Lower lobe of right lung (tissue), 2 donors: ENCODE results near the gene ASTN2. TPM values are rescaled to one million over a fixed set of nuclear protein-coding genes. Genes with fewer than 3 reads are reported as not detected.

Experiments used
- ATAC-seq, 2 donors: fragments of 200-7000 bp; cut with Tn5 transposase; one replicate each; pipeline ENCODE4 v1.9.1; 2020 to 2022; ENCODE audit warnings: mild to moderate bottlenecking in 2 of 2, moderate library complexity in 2 of 2
- DNase-seq: peaks from one replicate; pipeline ENCODE4 v3.0.0-alpha.2; 2020
- H3K27ac ChIP-seq: fragments of 200-600 bp; one replicate; pipeline ENCODE4 v1.8.0; 2022
- H3K27me3 ChIP-seq: fragments of 200-600 bp; one replicate; pipeline ENCODE4 v1.8.0; 2022; ENCODE audit warnings: low read depth
- H3K36me3 ChIP-seq: fragments of 200-600 bp; one replicate; pipeline ENCODE4 v1.8.0; 2022; ENCODE audit warnings: mild to moderate bottlenecking
- H3K4me1 ChIP-seq: fragments of 200-600 bp; one replicate; pipeline ENCODE4 v1.8.0; 2022
- H3K4me3 ChIP-seq: fragments of 200-600 bp; one replicate; pipeline ENCODE4 v1.8.0; 2022; ENCODE audit warnings: mild to moderate bottlenecking
- H3K9me3 ChIP-seq: fragments of 200-600 bp; one replicate; pipeline ENCODE4 v1.8.0; 2022
- intact Hi-C: fragments of 100-400 bp; cut with DNase I; formaldehyde crosslinking; loops from one replicate; pipeline ENCODE4 v1.11.0; 2022
- total RNA-seq: library from RNA; stranded (reverse); fragmentation: NEBNext Ultra II Directional; extraction: Animal tissue kit (Norgen Biotek cat#: 25700); gene quantifications from one replicate; pipeline ENCODE4 v1.2.1, GENCODE V29; 2021
- TF ChIP-seq, protein P1 (sequence below): fragments of 200-600 bp; IDR thresholded peaks from one replicate; pipeline ENCODE4 v1.8.0; 2022; ENCODE audit warnings: antibody characterized with exemption, mild to moderate bottlenecking
- donor health status: DM: no; HTN: yes; CAD: no; lungs with severe emphysema.

ASTN2 gene
- total RNA-seq, 1 donor from 2014 or later: 4.3 TPM

DNA sequence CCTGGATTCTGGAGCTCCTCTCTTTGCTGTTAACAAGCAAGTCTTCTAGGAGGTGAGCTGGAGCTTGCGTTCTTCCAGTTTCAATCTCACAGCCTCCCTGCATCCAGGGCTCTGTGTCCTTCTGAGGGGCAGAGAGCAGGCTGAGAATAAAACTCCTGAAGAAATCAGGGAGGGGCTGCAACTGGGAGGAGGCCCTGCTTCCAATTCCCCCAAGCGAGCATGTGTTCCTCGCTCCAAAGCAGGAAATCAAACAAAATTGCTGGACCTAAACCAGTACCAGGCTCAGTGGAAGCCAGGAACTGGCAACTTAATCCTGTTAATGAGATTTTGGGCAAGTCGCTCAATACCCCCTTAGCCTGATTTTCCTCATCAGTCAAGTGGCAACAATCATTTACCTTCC, 181.8 kb downstream of the ASTN2 start:
- no peaks in the 10 kb centered on the region for H3K27me3 ChIP-seq
- intact Hi-C loops: no loop called here
- no peak overlapping the region for H3K27ac ChIP-seq
- H3K9me3 ChIP-seq: no peaks in the 10 kb centered on the region
- no peaks in the 10 kb centered on the region for H3K36me3 ChIP-seq
- ATAC-seq (no peak), DNase-seq (no peak)
- H3K4me3 ChIP-seq: no peak overlapping the region
- H3K4me1 ChIP-seq: no peaks in the 10 kb centered on the region
- TF ChIP-seq, protein P1, sequence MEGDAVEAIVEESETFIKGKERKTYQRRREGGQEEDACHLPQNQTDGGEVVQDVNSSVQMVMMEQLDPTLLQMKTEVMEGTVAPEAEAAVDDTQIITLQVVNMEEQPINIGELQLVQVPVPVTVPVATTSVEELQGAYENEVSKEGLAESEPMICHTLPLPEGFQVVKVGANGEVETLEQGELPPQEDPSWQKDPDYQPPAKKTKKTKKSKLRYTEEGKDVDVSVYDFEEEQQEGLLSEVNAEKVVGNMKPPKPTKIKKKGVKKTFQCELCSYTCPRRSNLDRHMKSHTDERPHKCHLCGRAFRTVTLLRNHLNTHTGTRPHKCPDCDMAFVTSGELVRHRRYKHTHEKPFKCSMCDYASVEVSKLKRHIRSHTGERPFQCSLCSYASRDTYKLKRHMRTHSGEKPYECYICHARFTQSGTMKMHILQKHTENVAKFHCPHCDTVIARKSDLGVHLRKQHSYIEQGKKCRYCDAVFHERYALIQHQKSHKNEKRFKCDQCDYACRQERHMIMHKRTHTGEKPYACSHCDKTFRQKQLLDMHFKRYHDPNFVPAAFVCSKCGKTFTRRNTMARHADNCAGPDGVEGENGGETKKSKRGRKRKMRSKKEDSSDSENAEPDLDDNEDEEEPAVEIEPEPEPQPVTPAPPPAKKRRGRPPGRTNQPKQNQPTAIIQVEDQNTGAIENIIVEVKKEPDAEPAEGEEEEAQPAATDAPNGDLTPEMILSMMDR: no peak

DNA sequence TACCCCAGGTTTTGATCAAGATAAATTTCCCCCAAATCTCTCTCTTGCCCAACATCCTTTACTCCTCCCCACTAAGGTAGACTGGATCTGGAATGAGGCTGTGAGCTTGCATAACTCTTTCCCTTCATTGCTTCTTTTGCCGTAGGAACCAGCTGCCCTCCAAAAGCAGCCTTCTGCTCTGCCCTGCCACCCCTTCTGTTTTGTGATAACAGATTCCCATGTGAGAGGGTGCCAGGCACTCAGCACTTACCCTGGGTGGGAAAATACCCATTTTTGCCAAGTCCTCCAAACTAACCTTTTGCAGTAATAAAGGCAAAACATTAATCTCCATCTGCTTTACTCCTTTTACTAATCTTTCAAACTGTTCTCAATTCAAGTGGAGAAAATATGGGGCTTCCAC, 182.6 kb downstream of the ASTN2 start:
- TF ChIP-seq, protein P1: no peak
- intact Hi-C loops: no loop called here
- no peak for ATAC-seq
- no peak for DNase-seq
- H3K9me3 ChIP-seq: no peaks in the 10 kb centered on the region
- no peaks in the 10 kb centered on the region for H3K36me3 ChIP-seq
- H3K4me3 ChIP-seq: no peak overlapping the region
- no peak overlapping the region for H3K27ac ChIP-seq
- H3K27me3 ChIP-seq: no peaks in the 10 kb centered on the region
- H3K4me1 ChIP-seq: no peaks in the 10 kb centered on the region

- H3K4me3 ChIP-seq: no peak overlapping the region
- no peak for ATAC-seq
- H3K9me3 ChIP-seq: no peaks in the 10 kb centered on the region
- intact Hi-C loops: no loop called here
- TF ChIP-seq, protein P1: no peak
- H3K36me3 ChIP-seq: no peaks in the 10 kb centered on the region
- no peaks in the 10 kb centered on the region for H3K4me1 ChIP-seq
- H3K27me3 ChIP-seq: no peaks in the 10 kb centered on the region
- H3K27ac ChIP-seq: no peak overlapping the region
- DNase-seq: no peak
Observed at GRCh38 chr9:117231012-117231411, 183.8 kb downstream of the ASTN2 start.

- H3K36me3 ChIP-seq: no peaks in the 10 kb centered on the region
- no peak overlapping the region for H3K27ac ChIP-seq
- ATAC-seq: no peak
- intact Hi-C loops: no loop called here
- H3K4me3 ChIP-seq: no peak overlapping the region
- no peak for DNase-seq
- H3K27me3 ChIP-seq: no peaks in the 10 kb centered on the region
- no peaks in the 10 kb centered on the region for H3K9me3 ChIP-seq
- TF ChIP-seq, protein P1: no peak
- no peaks in the 10 kb centered on the region for H3K4me1 ChIP-seq
Observed at GRCh38 chr9:117224695-117225094, 190.2 kb downstream of the ASTN2 start.

DNA sequence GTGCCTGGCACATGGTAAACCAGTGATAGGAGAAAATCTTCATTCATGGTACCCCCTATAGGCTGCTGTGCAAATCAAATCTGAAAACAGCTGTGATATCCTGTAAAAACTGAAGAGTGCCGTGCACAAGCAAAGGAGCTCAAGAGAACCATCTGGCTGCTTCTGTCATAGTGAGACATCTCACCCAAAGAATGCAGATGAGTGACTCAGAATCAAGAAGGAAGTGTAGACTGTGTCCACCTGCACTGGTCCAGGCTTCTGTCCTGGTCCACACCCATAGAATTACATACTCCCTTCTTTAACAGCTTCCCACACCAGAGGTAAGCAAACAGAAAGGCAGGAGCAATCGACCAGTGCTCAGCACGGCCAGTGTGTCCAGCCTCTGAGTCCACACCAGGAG, 195.9 kb downstream of the ASTN2 start:
- no peaks in the 10 kb centered on the region for H3K9me3 ChIP-seq
- DNase-seq (no peak), ATAC-seq (no peak)
- no peak overlapping the region for H3K27ac ChIP-seq
- H3K27me3 ChIP-seq: no peaks in the 10 kb centered on the region
- H3K4me3 ChIP-seq: no peak overlapping the region
- intact Hi-C loops: no loop called here
- TF ChIP-seq, protein P1: no peak
- H3K4me1 ChIP-seq: no peaks in the 10 kb centered on the region
- no peaks in the 10 kb centered on the region for H3K36me3 ChIP-seq

- H3K27me3 ChIP-seq: no peaks in the 10 kb centered on the region
- H3K36me3 ChIP-seq: no peaks in the 10 kb centered on the region
- DNase-seq (no peak), ATAC-seq (no peak)
- intact Hi-C loops: no loop called here
- no peaks in the 10 kb centered on the region for H3K4me1 ChIP-seq
- H3K4me3 ChIP-seq: no peak overlapping the region
- TF ChIP-seq, protein P1: no peak
- no peaks in the 10 kb centered on the region for H3K9me3 ChIP-seq
- H3K27ac ChIP-seq: no peak overlapping the region
Observed at GRCh38 chr9:117214416-117214815, 200.4 kb downstream of the ASTN2 start.
